ENCODE results near the gene FGD2.

GRCh38 chr6:37077905-37078296 lies 72.4 kb downstream of the FGD2 start:
- TF ChIP-seq CTCF (IDR thresholded peaks at IDR 0.05) (no peak), POLR2A (IDR thresholded peaks at IDR 0.05) (no peak)
